Right renal pelvis (tissue), 4 donors: Measurements from ENCODE around the gene WWOX. TPM values are rescaled to one million over a fixed set of nuclear protein-coding genes. Genes with fewer than 3 reads are reported as not detected.

ENCODE experiments used
- DNase-seq, 4 donors: peaks; one replicate each; pipeline ENCODE4 v3.0.0-alpha.2; 2013; ENCODE audit warnings: low read depth in 4 of 4, low spot score in 3 of 4, missing footprints in 1 of 4
- polyA plus RNA-seq, 4 donors: library from polyadenylated mRNA; unstranded; fragments of 120-200 nt; gene quantifications; one replicate each; pipeline ENCODE4 v1.2.1, GENCODE V29; 2013; ENCODE audit not compliant: insufficient read length in 4 of 4

Gene WWOX
- polyA plus RNA-seq, 4 donors: 36.7 to 43.9 (median 38.5) TPM

- DNase-seq: no peak
These were observed 557.4 kb downstream of the WWOX start for GRCh38 chr16:78656887-78657286.

GRCh38 chr16:78659216-78659615 lies 559.8 kb downstream of the WWOX start:
- no peak for DNase-seq

- no peak for DNase-seq
These were observed 560.3 kb downstream of the WWOX start for GRCh38 chr16:78659668-78660217.

GRCh38 chr16:78660795-78661194 lies 561.3 kb downstream of the WWOX start:
- no peak for DNase-seq

GRCh38 chr16:78663690-78664089 lies 564.2 kb downstream of the WWOX start:
- no peak for DNase-seq

GRCh38 chr16:78664811-78665772 lies 565.6 kb downstream of the WWOX start:
- no peak for DNase-seq

GRCh38 chr16:78666318-78666717 lies 566.9 kb downstream of the WWOX start:
- DNase-seq: no peak

GRCh38 chr16:78667675-78668074 lies 568.2 kb downstream of the WWOX start:
- no peak for DNase-seq

- DNase-seq: no peak
These were observed 568.9 kb downstream of the WWOX start for GRCh38 chr16:78668393-78668792.

- no peak for DNase-seq
These were observed 570.5 kb downstream of the WWOX start for GRCh38 chr16:78669994-78670393.

GRCh38 chr16:78672779-78673556 lies 573.5 kb downstream of the WWOX start:
- no peak for DNase-seq

GRCh38 chr16:78673884-78674283 lies 574.4 kb downstream of the WWOX start:
- no peak for DNase-seq

GRCh38 chr16:78675312-78675711 lies 575.9 kb downstream of the WWOX start:
- no peak for DNase-seq

- no peak for DNase-seq
These were observed 576.7 kb downstream of the WWOX start for GRCh38 chr16:78675951-78676792.

GRCh38 chr16:78677181-78677731 lies 577.8 kb downstream of the WWOX start:
- no peak for DNase-seq

- no peak for DNase-seq
These were observed 580.1 kb downstream of the WWOX start for GRCh38 chr16:78679546-78679945.

GRCh38 chr16:78681743-78682142 lies 582.3 kb downstream of the WWOX start:
- DNase-seq: no peak

- DNase-seq: no peak
These were observed 584.7 kb downstream of the WWOX start for GRCh38 chr16:78684030-78684611.

- DNase-seq: no peak
These were observed 585.4 kb downstream of the WWOX start for GRCh38 chr16:78684655-78685375.
